NCI-H1694 treated with DMSO at 0.1 percent for 48 hours (cell line): Measurements from ENCODE around the gene ZCCHC2.

Source experiments
- DNase-seq: peaks from one replicate; lab custom pipeline; 2025; lab: John Stamatoyannopoulos, UW

Gene ZCCHC2

GRCh38 chr18:62578980-62579511, 56.2 kb downstream of the ZCCHC2 start:
- DNase-seq = no peak

DNA sequence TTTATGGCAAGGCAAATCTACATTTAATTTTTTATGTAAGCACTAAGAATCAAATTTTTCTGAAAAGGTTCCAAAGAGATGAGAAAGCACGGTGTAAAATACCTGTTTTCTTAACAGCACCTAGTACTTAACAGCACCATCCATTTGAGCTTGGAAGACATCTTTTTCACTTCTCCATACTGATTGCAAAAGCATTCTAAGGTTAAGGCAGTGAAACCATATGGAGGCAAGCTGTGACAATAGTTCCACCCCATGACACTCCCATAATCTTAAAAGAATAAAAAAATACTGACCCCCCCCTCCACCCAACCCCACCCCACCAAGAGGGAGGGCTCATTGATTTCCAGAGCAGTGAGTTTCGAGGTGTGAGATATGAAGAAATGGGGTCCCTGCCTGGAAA, 60.6 kb downstream of the ZCCHC2 start:
- DNase-seq = no peak

- DNase-seq = peak; percentile 76
Measured at GRCh38 chr18:62584241-62585120, 61.7 kb downstream of the ZCCHC2 start.

DNA sequence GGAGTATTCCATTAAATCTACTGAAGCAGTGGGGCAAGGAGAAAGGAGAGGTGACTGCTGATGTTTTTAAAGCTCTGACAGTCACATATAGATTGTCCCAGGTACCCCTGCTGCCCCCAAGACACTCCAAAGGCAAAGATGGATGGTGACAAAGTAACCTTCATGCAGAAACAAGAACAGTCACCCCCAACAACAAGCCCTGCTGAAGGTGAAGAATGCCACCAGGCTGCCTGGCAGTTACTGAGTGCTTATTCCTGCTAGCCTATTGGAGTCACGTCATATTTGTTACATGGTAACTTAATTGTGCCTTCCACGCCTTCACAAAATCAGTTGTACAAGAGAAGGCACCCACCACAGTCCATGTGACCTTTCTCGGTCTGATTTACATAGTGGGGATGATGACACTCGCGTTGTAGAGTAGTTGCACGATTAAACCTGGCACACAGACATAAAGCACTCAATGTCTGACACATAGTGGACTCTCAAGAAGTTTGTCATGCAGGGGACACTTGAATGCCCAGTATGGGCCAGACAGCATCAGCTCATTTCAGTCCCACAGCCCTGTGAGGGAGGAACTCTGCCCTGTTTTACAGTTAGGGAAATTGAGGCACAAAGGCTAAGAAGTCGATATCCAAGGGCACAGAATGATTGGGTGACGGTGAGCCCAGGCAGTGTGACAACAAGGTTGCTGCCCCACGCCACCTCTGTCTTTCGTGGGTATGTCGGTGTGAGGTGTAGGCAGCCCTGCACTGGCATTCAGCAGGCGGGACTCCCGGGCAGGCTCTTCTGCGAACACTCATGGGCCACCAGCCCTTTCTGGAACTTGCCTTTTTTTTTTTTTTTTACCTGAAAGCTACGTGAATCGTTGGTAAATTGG, 62.7 kb downstream of the ZCCHC2 start:
- no peak for DNase-seq

DNA sequence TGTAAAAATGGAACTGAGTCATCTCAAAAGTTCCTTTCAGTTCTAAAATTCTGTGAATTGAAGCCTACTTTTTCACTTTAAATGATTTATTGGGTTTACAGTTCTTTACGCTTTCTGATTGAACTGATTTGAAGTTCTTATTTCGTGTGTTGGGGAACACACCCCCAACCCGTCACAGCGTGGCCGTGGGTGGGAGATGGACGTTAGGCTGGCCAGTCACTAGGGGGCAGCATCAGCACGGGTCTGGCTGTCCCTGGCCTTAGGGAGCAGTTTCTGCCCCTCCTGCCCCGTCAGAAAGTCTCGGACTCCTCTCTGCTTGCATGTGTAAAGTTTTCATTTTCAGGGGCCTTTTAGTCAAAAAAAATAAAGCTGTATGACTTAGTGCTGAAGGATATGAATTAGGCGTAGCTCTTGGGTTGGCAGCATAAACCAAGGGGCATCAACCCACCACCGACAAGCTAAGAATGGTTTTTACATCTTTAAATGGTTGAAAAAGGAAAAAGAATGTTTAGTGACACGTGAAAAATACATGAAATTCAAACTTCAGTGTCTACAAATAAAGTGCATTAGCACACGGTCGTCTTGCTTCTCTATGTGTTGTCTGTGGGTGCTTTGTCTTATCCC, 63.4 kb downstream of the ZCCHC2 start:
- peak; percentile 14 for DNase-seq

- no peak for DNase-seq
Measured at GRCh38 chr18:62586781-62587487, 64.1 kb downstream of the ZCCHC2 start.

DNA sequence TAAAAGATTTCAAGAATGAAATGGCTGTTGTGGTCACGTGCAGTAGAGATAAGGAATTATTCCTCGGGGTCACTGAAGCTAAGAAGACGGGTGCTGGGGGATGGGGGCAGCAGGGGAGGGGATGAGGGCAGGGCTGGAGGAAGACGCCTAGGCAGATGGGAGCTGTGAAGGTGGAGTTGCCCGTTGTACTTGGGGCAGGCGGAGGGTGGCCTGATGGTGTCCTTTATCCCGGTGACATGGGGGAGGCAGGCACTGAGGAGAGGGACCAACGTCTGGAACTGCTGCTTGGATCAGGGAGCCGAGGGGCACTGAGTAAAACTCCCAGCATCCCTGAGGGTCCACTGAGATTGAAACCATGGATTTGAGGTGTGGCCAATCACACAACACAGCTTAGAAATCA, 64.9 kb downstream of the ZCCHC2 start:
- DNase-seq = no peak

GRCh38 chr18:62588217-62588616, 65.4 kb downstream of the ZCCHC2 start:
- DNase-seq = no peak

- no peak for DNase-seq
Measured at GRCh38 chr18:62590799-62591590, 68.2 kb downstream of the ZCCHC2 start.

GRCh38 chr18:62596145-62597005, 73.5 kb downstream of the ZCCHC2 start:
- no peak for DNase-seq

DNA sequence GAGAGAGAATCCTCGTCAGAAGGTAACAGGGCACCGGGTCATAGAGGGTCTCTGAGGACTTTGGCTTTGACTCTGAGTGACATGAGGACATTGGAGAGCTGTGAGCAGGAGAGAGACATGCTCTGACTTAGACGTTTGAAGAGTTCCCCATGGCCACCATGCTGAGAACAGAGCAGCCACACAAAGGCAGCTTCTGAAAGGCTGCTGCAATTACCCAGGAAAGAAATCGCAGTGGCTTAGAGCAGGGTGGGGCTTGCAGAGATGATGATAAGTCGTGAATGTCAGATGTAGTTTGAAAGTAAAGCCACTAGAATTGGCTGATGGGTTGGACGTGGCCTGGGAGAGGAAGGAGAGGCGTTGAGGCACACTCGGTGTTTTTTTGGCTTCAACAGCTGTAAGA, 79.0 kb downstream of the ZCCHC2 start:
- no peak for DNase-seq

GRCh38 chr18:62602706-62603105, 79.9 kb downstream of the ZCCHC2 start:
- no peak for DNase-seq

DNA sequence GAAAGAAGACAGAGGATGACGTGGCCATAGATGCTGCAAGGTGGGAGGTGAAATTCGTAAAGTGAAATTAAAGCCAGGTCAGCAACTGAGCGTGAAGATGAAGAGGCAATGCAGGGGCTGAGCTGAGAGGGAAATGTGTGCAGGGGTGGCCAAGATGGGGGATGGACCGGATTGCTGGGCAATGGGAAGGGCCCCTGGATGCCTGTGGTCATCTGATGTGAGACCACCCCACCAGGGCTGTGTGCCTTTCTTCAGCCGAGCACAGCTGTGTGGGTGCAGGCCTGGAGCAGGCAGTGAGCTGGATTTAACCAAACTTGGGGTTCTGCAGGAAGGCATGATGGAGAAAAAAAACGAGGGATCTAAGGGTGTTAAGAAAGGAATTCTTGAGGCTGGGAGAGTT, 80.4 kb downstream of the ZCCHC2 start:
- DNase-seq = no peak

DNA sequence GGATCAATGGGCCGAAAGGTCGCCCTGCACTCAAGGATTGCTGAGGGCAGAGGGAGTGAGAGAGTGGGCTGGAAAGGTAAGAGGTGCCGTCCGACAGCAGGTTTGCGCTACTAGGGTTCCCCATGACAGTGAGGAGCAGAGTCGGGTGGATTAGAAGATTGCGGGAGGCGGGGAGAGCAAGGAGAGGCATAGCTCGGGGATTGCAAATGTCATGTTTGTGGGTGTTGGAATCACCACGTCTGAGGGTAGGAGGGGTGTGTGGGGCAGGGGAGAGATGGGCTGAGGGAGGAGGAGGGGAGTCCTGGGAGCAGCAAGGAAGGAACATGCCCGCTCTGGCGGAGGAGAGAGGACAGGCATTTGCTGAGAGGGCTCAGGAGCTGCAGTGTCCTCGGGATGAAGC, 81.2 kb downstream of the ZCCHC2 start:
- no peak for DNase-seq

DNA sequence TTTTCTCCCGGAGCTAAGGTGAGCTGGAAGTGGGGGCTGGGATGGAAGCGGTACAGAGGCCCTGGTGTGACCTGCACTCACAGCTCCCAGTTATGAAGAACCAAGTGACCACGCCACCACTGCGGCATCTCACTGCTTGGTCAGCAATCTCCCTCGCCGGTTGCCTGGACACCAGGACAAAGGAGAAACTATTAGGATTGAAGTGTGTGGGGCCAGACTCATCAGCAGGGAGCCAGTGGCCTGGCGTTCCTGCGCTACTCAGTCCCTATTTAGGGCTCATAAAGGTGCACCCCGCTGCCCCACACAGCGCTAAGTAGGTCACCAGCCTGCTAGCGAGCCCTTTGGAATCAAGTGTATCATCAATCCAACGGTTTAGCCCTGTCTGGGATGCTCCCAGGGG, 82.9 kb downstream of the ZCCHC2 start:
- no peak for DNase-seq

GRCh38 chr18:62606106-62606505, 83.3 kb downstream of the ZCCHC2 start:
- no peak for DNase-seq

GRCh38 chr18:62607302-62607701, 84.5 kb downstream of the ZCCHC2 start:
- no peak for DNase-seq

GRCh38 chr18:62607708-62608428, 85.0 kb downstream of the ZCCHC2 start:
- no peak for DNase-seq

- no peak for DNase-seq
Measured at GRCh38 chr18:62609764-62610163, 86.9 kb downstream of the ZCCHC2 start.
